ENCODE data around the gene EFNA2. TPM values are rescaled to one million over a fixed set of nuclear protein-coding genes. Genes with fewer than 3 reads are reported as not detected.

Gene EFNA2
- total RNA-seq, 1 donor from 2014 or later = 3.8 TPM

GRCh38 chr19:1349211-1349610, 63.5 kb downstream of the EFNA2 start:
- Mint-ChIP-seq H3K4me1 (ENCODE audit: unreplicated experiment) (no peaks in the 10 kb centered on the region), H3K27ac (ENCODE audit: unreplicated experiment) (no peak overlapping the region)

GRCh38 chr19:1350867-1351266, 65.2 kb downstream of the EFNA2 start:
- Mint-ChIP-seq H3K4me1 (ENCODE audit: unreplicated experiment) (peaks cover 6% of the 10 kb centered on the region), H3K9me3 (ENCODE audit: unreplicated experiment) (no peaks in the 10 kb centered on the region), H3K4me3 (ENCODE audit: unreplicated experiment) (no peak overlapping the region), H3K27ac (ENCODE audit: unreplicated experiment) (no peak overlapping the region), H3K36me3 (ENCODE audit: unreplicated experiment) (no peaks in the 10 kb centered on the region), H3K27me3 (ENCODE audit: unreplicated experiment) (peaks cover 4% of the 10 kb centered on the region)
- no peak for TF ChIP-seq CTCF (IDR thresholded peaks at IDR 0.05)
- no peak for DNase-seq (ENCODE audit: extremely low spot score, unreplicated experiment)

More at GRCh38 chr19:1349211-1349610, 63.5 kb downstream of the EFNA2 start:
- peaks cover 4% of the 10 kb centered on the region for H3K27me3 Mint-ChIP-seq (ENCODE audit: unreplicated experiment)
- no peak for DNase-seq (ENCODE audit: extremely low spot score, unreplicated experiment)
- no peak overlapping the region for H3K4me3 Mint-ChIP-seq (ENCODE audit: unreplicated experiment)
- no peak for TF ChIP-seq CTCF (IDR thresholded peaks at IDR 0.05)
- no peaks in the 10 kb centered on the region for H3K36me3 Mint-ChIP-seq (ENCODE audit: unreplicated experiment)
- no peaks in the 10 kb centered on the region for H3K9me3 Mint-ChIP-seq (ENCODE audit: unreplicated experiment)

Other genes starting within 250 kb of the EFNA2 start
- 16.7 and 17.8 TPM in 2 replicates for gene ABCA7, start 245.8 kb upstream of the EFNA2 start, total RNA-seq
- gene ARHGAP45, start 218.7 kb upstream of the EFNA2 start, total RNA-seq = 0.67 and 0.99 TPM in 2 replicates
- gene POLR2E, start 190.5 kb upstream of the EFNA2 start, total RNA-seq = 156 and 168 TPM in 2 replicates
- 349 and 354 TPM in 2 replicates for gene GPX4, start 181.9 kb upstream of the EFNA2 start, total RNA-seq
- 57.1 and 61.6 TPM in 2 replicates for gene SBNO2, start 111.6 kb upstream of the EFNA2 start, total RNA-seq
- gene STK11, start 80.1 kb upstream of the EFNA2 start, total RNA-seq = 60.8 and 61.3 TPM in 2 replicates
- 6.9 and 7.0 TPM in 2 replicates for gene CBARP, start 47.9 kb upstream of the EFNA2 start, total RNA-seq
- 167 and 172 TPM in 2 replicates for gene ATP5F1D, start 44.1 kb upstream of the EFNA2 start, total RNA-seq
- 98.1 and 103 TPM in 2 replicates for gene MIDN, start 37.3 kb upstream of the EFNA2 start, total RNA-seq
- 401 and 408 TPM in 2 replicates for gene CIRBP, start 16.5 kb upstream of the EFNA2 start, total RNA-seq
- gene FAM174C, start 10.3 kb upstream of the EFNA2 start, total RNA-seq = 35.3 and 35.8 TPM in 2 replicates
- 71.7 and 74.4 TPM in 2 replicates for gene NDUFS7, start 98.0 kb downstream of the EFNA2 start, total RNA-seq
- gene GAMT, start 115.7 kb downstream of the EFNA2 start, total RNA-seq = 31.2 and 35.3 TPM in 2 replicates
- gene DAZAP1, start 121.7 kb downstream of the EFNA2 start, total RNA-seq = 91.0 and 101 TPM in 2 replicates
- 932 and 969 TPM in 2 replicates for gene RPS15, start 152.5 kb downstream of the EFNA2 start, total RNA-seq
- gene APC2, start 164.2 kb downstream of the EFNA2 start, total RNA-seq = 1.2 and 1.5 TPM in 2 replicates
- gene C19orf25, start 193.3 kb downstream of the EFNA2 start, total RNA-seq = 38.0 and 38.9 TPM in 2 replicates
- 3.2 and 5.7 TPM in 2 replicates for gene PCSK4, start 204.5 kb downstream of the EFNA2 start, total RNA-seq
- gene REEP6, start 205.3 kb downstream of the EFNA2 start, total RNA-seq = 4.1 and 4.4 TPM in 2 replicates
- gene ADAMTSL5, start 227.1 kb downstream of the EFNA2 start, total RNA-seq = 4.4 and 6.4 TPM in 2 replicates
- gene PLK5, start 238.2 kb downstream of the EFNA2 start, total RNA-seq = 0.54 TPM in 1 of 2 replicates, not detected in the other

All from osteocyte (in vitro differentiated cells).